GM18519 (cell line): ENCODE results near the gene ZCCHC24.
"Not testable (repeated sequence)": the region's sequence is repeated elsewhere in the genome, so short reads cannot be mapped to it uniquely, and the experiment has no call there.

Experiments
- ATAC-seq: cut with Tn5 transposase; IDR thresholded peaks from one replicate; pipeline ENCODE4 v1.9.1; 2021; ENCODE audit warnings: mild to moderate bottlenecking, moderate library complexity; ENCODE audit not compliant: unreplicated experiment, low FRiP score

The ZCCHC24 gene

GRCh38 chr10:79335470-79336235, 109.8 kb downstream of the ZCCHC24 start:
- ATAC-seq = no peak

- ATAC-seq = no peak
Measured at GRCh38 chr10:79335094-79335469, 110.3 kb downstream of the ZCCHC24 start.

GRCh38 chr10:79334573-79334972, 110.9 kb downstream of the ZCCHC24 start:
- ATAC-seq = no peak

- no peak for ATAC-seq
Measured at GRCh38 chr10:79333513-79333912, 111.9 kb downstream of the ZCCHC24 start.

- not testable (repeated sequence) for ATAC-seq
Measured at GRCh38 chr10:79332610-79333315, 112.7 kb downstream of the ZCCHC24 start.
